MCF 10A (cell line): ENCODE measurements around the gene BLOC1S2. TPM values are rescaled to one million over a fixed set of nuclear protein-coding genes. Genes with fewer than 3 reads are reported as not detected.

Experiments
- Bru-seq: library from RNA; stranded (reverse); fragments of 400-500 nt; gene quantifications from one replicate; lab custom pipeline; 2021; lab: Mats Ljungman, UMichigan
- BruChase-seq, 2 experiments: library from RNA; stranded (reverse); fragments of 400-500 nt; gene quantifications; one replicate each; lab custom pipeline; 2021; lab: Mats Ljungman, UMichigan
- BruUV-seq: library from RNA; stranded (reverse); fragments of 400-500 nt; replicated peaks from 2 replicates; lab custom pipeline; 2021; lab: Mats Ljungman, UMichigan
- CTCF ChIA-PET: fragments of 300-600 bp; sonication (Branson Sonifier 250); formaldehyde crosslinking; extraction: SDS; loops from one replicate; lab custom pipeline; 2021; ENCODE audit warnings: antibody characterized with exemption, inconsistent platforms; lab: Yijun Ruan, JAX
- POLR2A ChIA-PET: fragments of 300-600, 350-650 bp; sonication (Branson Sonifier 250); formaldehyde crosslinking; extraction: SDS; loops from one replicate; lab custom pipeline; 2020; ENCODE audit warnings: antibody characterized with exemption, inconsistent platforms; lab: Yijun Ruan, JAX
- DNase-seq: peaks from one replicate; pipeline ENCODE4 v3.0.0-alpha.2; 2018; ENCODE audit not compliant: unreplicated experiment
- H3K27ac Mint-ChIP-seq: one replicate; pipeline ENCODE4 v1.8.0; 2022; ENCODE audit warnings: mild to moderate bottlenecking, low read depth, mixed read lengths; ENCODE audit not compliant: unreplicated experiment
- H3K27me3 Mint-ChIP-seq: one replicate; pipeline ENCODE4 v1.8.0; 2022; ENCODE audit warnings: mixed read lengths; ENCODE audit not compliant: insufficient read depth, unreplicated experiment
- H3K36me3 Mint-ChIP-seq: one replicate; pipeline ENCODE4 v1.8.0; 2022; ENCODE audit warnings: mild to moderate bottlenecking, moderate library complexity, mixed read lengths; ENCODE audit not compliant: insufficient read depth, unreplicated experiment
- H3K4me1 Mint-ChIP-seq: one replicate; pipeline ENCODE4 v1.8.0; 2022; ENCODE audit warnings: mixed read lengths; ENCODE audit not compliant: insufficient read depth, unreplicated experiment
- H3K4me3 Mint-ChIP-seq: one replicate; pipeline ENCODE4 v1.8.0; 2022; ENCODE audit warnings: mild to moderate bottlenecking, moderate library complexity, mixed read lengths; ENCODE audit not compliant: unreplicated experiment
- H3K9me3 Mint-ChIP-seq: one replicate; pipeline ENCODE4 v1.8.0; 2022; ENCODE audit warnings: mixed read lengths; ENCODE audit not compliant: unreplicated experiment
- CTCF ChIP-seq: fragments of 200-600 bp; IDR thresholded peaks from one replicate; pipeline ENCODE4 v1.8.0; 2022; ENCODE audit warnings: antibody characterized with exemption, mild to moderate bottlenecking; ENCODE audit not compliant: unreplicated experiment
- intact Hi-C: fragments of 100-400 bp; cut with micrococcal nuclease; formaldehyde crosslinking; loops from 2 replicates; pipeline ENCODE4 v1.14.1; 2022
- long read RNA-seq: library from polyadenylated mRNA; stranded (forward); transcript quantifications from one replicate; pipeline ENCODE4 v2.0.0, GENCODE V29; 2022
- total RNA-seq: library from RNA; stranded (reverse); gene quantifications from 2 replicates; pipeline ENCODE4 v1.2.3, GENCODE V29; 2022

The BLOC1S2 gene
- total RNA-seq (86.7 and 98.4 TPM in 2 replicates), Bru-seq, nascent RNA (percentile 85 among the genes with signal in this experiment), BruChase-seq, experiment 1, labeled RNA remaining after a 6-hour chase (percentile 95 among the genes with signal in this experiment), BruChase-seq, experiment 2, labeled RNA remaining after a 2-hour chase (percentile 92 among the genes with signal in this experiment)
- long read RNA-seq, transcript BLOC1S2-202 (5 exons, 1,249 nt): major isoform, 184 of 254 reads
- long read RNA-seq, transcript BLOC1S2-205 (5 exons, 2,634 nt): minor isoform, 7 of 254 reads
- long read RNA-seq, transcript BLOC1S2-203 (4 exons, 2,024 nt): minor isoform, 33 of 254 reads
- long read RNA-seq, partial matches to known transcripts: 5 of 254 reads
- long read RNA-seq, other reads (novel, unspliced or antisense): 25 of 254 reads

GRCh38 chr10:100286051-100287033 is at the start of gene BLOC1S2:
Gene BLOC1S2 (minus strand): TSS chr10:100286680. CDS start chr10:100286659, 21 bp downstream.
- Mint-ChIP-seq H3K27me3 (no peaks in the 10 kb centered on the region), H3K4me1 (peaks cover 19% of the 10 kb centered on the region), H3K9me3 (no peaks in the 10 kb centered on the region), H3K36me3 (peaks cover 27% of the 10 kb centered on the region), H3K4me3 (peak within 1 kb of the TSS; percentile 96), H3K27ac (peak within 1 kb of the TSS; percentile 93)
- BruUV-seq: no TSS peak
- ChIA-PET CTCF (interaction anchor here (0.7 to 1.0 kb wide), 2 partner anchors 53 to 711 kb away, joined by 3 to 4 read pairs; no protein-coding TSS in a partner anchor), POLR2A (interaction anchor here (0.6 to 3.4 kb wide), 22 partner anchors 9 to 666 kb away, joined by 3 to 35 read pairs (median 5); partner anchors contain the start of genes SCD and SLC25A28)
- no peak for TF ChIP-seq CTCF
- intact Hi-C loops: no loop called here
- peak; percentile 92 for DNase-seq

- intact Hi-C loops: no loop called here
- TF ChIP-seq CTCF: no peak
- ChIA-PET POLR2A (interaction anchor here (0.9 to 1.2 kb wide), 4 partner anchors 11 to 184 kb away, joined by 3 to 4 read pairs (median 3); no protein-coding TSS in a partner anchor), CTCF (interaction anchor here (0.7 to 19.8 kb wide), 3 partner anchors 9 to 184 kb away, joined by 3 to 372 read pairs (median 4); no protein-coding TSS in a partner anchor)
- H3K9me3 Mint-ChIP-seq: no peaks in the 10 kb centered on the region
- H3K4me3 Mint-ChIP-seq: no peak overlapping the region
- peaks cover 53% of the 10 kb centered on the region for H3K27me3 Mint-ChIP-seq
- H3K36me3 Mint-ChIP-seq: no peaks in the 10 kb centered on the region
- H3K27ac Mint-ChIP-seq: no peak overlapping the region
- no peak for DNase-seq
- H3K4me1 Mint-ChIP-seq: peaks cover 6% of the 10 kb centered on the region
- BruUV-seq: no TSS peak
These were observed 48.3 kb upstream of the BLOC1S2 start for GRCh38 chr10:100334762-100335161.

- CTCF ChIA-PET: interaction anchor here (0.5 to 19.8 kb wide), 6 partner anchors 10 to 545 kb away, joined by 3 to 372 read pairs (median 3); no protein-coding TSS in a partner anchor
- peak; percentile 32 for DNase-seq
- Mint-ChIP-seq H3K27ac (no peak overlapping the region), H3K4me1 (peaks cover 6% of the 10 kb centered on the region), H3K4me3 (no peak overlapping the region), H3K36me3 (no peaks in the 10 kb centered on the region), H3K27me3 (peaks cover 62% of the 10 kb centered on the region), H3K9me3 (no peaks in the 10 kb centered on the region)
- intact Hi-C loops: no loop called here
- POLR2A ChIA-PET: interaction anchor here (0.7 to 1.1 kb wide), 3 partner anchors 37 to 185 kb away, joined by 3 to 4 read pairs (median 4); no protein-coding TSS in a partner anchor
- TF ChIP-seq CTCF: no peak
- BruUV-seq: no TSS peak
These were observed 47.4 kb upstream of the BLOC1S2 start for GRCh38 chr10:100333661-100334440.
